HT1080 (cell line): ENCODE results near the gene CTBP1. TPM values are rescaled to one million over a fixed set of nuclear protein-coding genes. Genes with fewer than 3 reads are reported as not detected.

ENCODE experiments used
- DNase-seq: peaks from one replicate; pipeline ENCODE4 v3.0.0-alpha.2; 2015; ENCODE audit warnings: low read depth
- total RNA-seq: library from RNA; depleted of rRNA; stranded (reverse); fragments of >200 nt; shearing (Covaris generic); gene quantifications from 2 replicates; pipeline ENCODE4 v1.2.3, GENCODE V29; 2014

CTBP1 gene
- total RNA-seq, 1 experiment from 2014 or later = 256 TPM

- DNase-seq = no peak
Observed at GRCh38 chr4:1250921-1251772, 2.2 kb upstream of the CTBP1 start.

- no peak for DNase-seq
Observed at GRCh38 chr4:1250527-1250812, 1.5 kb upstream of the CTBP1 start.

GRCh38 chr4:1249731-1250526, 999 bp upstream of the CTBP1 start:
- DNase-seq = no peak

DNA sequence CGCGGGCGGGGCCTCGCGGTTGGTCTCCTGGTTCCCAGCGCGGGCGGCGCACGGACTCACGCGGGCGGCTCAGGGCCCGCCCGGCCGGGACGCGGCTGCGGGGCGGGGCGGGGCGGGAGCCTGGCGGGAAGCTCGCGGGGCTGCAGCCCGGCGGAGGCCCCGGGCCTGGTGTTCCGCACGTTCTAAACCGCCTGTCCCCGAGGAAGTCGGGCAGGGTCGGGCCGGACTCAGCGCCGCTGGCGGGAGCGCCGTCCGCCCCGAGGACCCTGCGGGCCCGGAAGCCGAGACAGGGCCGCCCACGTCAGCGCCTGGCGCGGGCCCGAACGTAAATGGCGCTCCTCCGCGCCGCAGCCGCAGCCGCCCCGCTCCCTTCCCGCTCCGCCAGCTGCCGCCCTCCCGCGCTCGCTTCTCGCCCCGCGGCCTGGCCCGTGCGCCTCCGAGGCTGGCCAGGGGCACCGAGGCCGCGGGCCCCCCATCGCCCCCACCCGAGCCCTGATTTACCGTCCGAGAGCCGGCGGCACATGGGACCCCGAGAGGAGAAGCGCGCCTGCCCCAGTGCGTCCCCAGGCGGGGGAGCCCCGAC, 309 bp upstream of the CTBP1 start:
- DNase-seq = peak; percentile 35

- DNase-seq = no peak
Observed at GRCh38 chr4:1247864-1248244, 1.1 kb downstream of the CTBP1 start.

DNA sequence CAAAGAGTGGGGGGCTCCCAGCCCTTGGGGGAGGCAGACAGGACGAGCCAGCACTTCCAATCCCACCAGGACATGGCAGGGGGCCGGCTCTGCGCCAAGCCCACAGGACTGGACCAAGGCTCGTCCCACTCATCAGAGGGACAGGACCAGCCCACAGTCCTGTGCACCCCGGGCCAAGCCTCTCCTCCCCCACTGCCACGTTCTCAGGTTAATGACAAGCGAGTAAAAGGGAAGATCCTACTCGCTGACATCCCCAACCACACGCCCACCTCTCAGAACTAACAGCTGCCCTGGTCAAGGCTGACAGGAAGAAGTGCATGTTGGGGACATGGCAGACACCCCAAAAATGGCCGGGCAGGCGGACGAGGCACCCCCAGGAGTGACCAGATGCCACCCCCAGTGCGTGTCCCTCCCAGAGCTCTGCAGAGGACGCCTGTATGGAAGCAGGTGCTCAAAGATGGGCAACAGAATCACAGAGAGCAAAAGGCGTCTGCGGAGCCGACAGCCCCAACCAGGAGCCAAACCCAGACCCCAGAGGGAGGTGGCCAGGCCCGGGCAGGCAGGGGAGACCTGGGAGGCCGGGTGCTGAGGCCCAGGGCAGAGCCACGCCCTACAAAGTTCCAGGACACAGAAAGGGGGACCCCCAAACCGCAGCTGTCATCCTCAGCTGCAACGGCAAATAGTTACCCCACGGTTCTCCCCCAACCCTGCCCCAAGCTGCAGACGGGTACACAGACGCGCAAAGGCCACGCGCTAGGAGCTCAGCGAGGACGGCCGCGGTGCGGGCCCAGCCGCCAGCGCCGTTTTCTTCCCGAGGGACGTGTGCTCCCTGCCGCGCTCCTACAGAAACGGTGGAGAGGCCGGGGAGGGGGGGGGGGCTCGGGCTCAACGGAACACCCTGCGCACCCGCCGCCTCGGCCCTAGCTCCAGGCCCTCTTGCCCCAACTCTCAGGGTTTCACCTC, 1.7 kb downstream of the CTBP1 start:
- no peak for DNase-seq

DNA sequence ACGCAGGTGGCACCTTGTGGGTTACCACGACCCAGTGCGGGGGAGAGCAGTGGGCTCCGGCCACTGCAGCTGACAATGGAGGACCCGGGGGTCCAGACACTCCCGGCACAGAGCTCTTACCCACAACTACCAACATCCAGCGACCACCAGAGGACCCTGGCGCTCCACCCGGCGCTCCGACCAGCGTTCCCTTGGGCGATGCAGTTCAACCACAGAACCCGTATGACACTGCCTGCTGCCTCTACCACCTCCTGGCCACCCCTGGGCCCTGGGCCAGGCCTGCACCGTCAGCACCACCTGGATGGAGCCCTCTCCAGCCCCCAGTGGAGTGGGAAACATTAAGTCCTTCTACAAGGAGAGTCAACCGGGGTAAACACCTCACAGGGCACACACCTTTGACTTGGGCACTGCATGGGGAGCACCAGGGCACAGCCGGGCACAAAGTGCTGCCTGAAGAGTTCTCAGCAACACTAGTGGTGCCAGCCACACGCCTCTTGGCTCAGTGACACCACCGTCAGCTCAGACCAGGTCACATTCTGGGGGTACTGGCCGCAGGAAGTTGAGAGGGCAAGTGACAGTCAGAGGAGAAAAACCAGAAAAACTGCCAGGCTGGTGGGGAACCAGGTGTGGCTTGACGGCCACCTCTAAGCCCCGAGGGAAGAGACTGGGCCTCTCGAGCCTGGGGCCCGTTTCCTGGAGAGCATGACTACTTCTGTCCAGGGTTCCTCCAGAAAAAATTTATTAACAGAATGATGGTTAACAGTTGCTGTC, 2.6 kb downstream of the CTBP1 start:
- no peak for DNase-seq

DNA sequence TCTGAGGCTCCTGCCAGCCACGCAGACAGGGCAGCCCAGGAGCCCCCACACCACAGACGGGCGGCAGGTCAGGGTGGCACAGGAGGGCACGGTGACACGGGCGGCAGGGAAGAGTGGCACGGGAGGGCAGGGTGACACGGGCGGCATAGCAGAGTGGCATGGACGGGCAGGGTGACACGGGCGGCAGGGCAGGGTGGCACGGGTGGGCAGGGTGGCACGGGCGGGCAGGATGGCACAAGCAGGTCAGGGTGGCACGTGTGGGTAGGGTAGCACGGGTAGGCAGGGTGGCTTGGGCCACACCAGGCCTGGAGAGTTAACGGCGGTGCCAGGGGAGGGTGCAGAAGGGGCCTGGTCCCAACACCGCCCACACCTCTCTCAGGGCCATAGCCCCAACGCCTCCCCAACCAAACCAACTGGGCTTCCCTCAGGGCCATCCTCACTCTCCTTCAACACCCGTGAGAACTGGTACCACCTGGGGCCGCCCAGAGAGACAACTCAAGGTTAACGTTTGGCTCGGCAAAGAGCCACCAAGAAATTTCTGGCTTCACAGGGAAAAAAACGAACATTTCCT, 3.4 kb downstream of the CTBP1 start:
- DNase-seq = no peak

GRCh38 chr4:1244978-1245471, 3.9 kb downstream of the CTBP1 start:
- DNase-seq = no peak

GRCh38 chr4:1244081-1244977, 4.6 kb downstream of the CTBP1 start:
- DNase-seq = no peak

DNA sequence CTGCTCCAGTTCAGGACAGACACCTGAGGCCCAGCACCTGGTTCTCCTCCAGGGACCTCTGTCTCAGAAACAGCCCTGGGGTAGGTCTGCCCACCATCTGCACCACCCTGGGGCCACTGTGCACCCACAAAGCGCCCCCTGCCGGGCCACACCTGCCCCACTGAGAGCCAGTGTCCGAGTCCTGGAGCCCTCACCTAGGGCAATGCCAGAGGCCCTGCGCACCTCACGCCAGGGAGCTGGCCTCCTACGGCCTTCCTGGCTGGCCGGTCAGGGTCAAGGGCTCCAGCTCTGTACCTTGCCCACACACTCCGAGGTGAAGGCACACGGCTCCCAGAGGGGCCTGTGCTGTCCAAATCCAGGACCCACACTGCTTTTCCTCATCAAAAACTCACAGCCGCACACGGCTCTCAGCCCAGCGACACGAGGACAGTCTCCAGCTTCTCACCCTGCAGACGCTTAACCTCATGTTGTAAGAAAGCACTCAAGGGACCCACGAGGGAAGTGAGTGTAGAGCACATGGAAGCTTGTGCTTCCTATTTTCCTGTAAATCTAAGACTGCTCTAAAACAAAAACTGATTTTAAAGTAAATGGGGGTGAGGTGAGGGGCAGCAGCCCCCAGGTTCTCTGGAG, 5.4 kb downstream of the CTBP1 start:
- DNase-seq = no peak

- DNase-seq = no peak
Observed at GRCh38 chr4:1242506-1243450, 6.2 kb downstream of the CTBP1 start.

DNA sequence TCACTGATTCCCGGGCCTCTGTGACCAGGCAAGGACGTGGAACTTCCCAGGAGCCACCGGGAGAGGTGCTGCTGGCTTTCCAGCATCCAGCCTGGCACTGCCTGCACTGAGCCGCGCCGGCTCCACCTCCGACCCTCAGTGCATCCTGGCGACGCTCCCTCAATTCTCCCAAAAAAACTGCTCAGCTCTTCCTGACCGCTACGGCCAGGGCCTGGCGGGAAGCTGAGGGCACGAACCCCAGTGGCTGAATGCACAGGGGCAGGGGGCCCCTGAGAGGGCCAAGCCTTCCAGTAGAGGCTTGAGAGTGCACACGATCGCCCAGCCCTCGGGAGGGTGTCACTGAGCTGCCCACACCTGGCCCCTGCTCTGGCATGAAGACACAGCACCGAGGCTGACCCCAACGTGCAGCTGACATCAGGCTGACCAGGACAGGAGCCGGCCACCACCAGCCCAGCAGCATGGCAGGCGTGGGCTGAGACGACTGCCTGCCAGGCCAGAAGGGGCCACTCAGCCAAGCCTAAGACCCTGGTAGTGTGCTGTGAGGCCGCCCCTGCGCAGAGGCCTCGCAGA, 6.9 kb downstream of the CTBP1 start:
- no peak for DNase-seq

GRCh38 chr4:1241466-1241935, 7.4 kb downstream of the CTBP1 start:
- DNase-seq = no peak

- DNase-seq = no peak
Observed at GRCh38 chr4:1240721-1241465, 8.0 kb downstream of the CTBP1 start.

DNA sequence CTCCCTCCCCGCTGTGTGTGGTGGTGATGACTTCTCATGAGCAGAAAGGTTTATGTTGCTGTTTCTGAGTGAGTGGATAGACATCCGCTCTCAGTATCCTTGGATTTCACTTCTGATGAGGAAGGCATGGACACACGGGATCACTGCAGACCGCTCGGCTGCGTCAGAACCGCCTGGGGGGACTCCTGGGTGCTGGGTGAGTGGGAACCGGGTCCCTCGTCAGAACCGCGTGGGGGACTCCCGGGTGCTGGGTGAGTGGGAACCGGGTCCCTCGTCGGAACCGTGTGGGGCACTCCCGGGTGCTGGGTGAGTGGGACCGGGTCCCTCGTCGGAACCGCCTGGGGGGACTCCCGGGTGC, 9.0 kb downstream of the CTBP1 start:
- DNase-seq = no peak
